ENCODE measurements around the gene NRK. TPM values are rescaled to one million over a fixed set of nuclear protein-coding genes. Genes with fewer than 3 reads are reported as not detected.

Gene NRK
- total RNA-seq, 1 experiment from 2014 or later: 0.73 TPM

GRCh38 chrX:105823092-105823455 is 735 bp downstream of the NRK start:
- H3K9me2 ChIP-seq (replicated peaks; ENCODE audit: low read length): no peaks in the 10 kb centered on the region
- no peak overlapping the region for H3K27ac ChIP-seq (ENCODE audit: low read length)
- intact Hi-C loops (cut with micrococcal nuclease): no loop called here
- POLR2A ChIA-PET (ENCODE audit: unreplicated experiment): no interaction called here
- no peaks in the 10 kb centered on the region for H3F3A ChIP-seq (ENCODE audit: low read length, unreplicated experiment)
- no peak overlapping the region for H3K4me2 ChIP-seq (ENCODE audit: low read length)
- TF ChIP-seq, protein P1, sequence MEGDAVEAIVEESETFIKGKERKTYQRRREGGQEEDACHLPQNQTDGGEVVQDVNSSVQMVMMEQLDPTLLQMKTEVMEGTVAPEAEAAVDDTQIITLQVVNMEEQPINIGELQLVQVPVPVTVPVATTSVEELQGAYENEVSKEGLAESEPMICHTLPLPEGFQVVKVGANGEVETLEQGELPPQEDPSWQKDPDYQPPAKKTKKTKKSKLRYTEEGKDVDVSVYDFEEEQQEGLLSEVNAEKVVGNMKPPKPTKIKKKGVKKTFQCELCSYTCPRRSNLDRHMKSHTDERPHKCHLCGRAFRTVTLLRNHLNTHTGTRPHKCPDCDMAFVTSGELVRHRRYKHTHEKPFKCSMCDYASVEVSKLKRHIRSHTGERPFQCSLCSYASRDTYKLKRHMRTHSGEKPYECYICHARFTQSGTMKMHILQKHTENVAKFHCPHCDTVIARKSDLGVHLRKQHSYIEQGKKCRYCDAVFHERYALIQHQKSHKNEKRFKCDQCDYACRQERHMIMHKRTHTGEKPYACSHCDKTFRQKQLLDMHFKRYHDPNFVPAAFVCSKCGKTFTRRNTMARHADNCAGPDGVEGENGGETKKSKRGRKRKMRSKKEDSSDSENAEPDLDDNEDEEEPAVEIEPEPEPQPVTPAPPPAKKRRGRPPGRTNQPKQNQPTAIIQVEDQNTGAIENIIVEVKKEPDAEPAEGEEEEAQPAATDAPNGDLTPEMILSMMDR (conservative IDR thresholded peaks at IDR 0.05; ENCODE audit: low read depth, low read length): no peak
- TF ChIP-seq EZH2phosphoT487 (IDR thresholded peaks at IDR 0.05; ENCODE audit: borderline replicate concordance, low read length) (no peak), EZH2 (IDR thresholded peaks at IDR 0.05; ENCODE audit: low read length, unreplicated experiment) (no peak)
- CTCF ChIA-PET: no interaction called here
- ATAC-seq: no peak
- H3K4me3 ChIP-seq (ENCODE audit: low read length): no peak overlapping the region
- no peaks in the 10 kb centered on the region for H3K4me1 ChIP-seq (ENCODE audit: insufficient read depth, low read length)
- H2AFZ ChIP-seq (ENCODE audit: low read length): no peak overlapping the region
- no peaks in the 10 kb centered on the region for H3K9me3 ChIP-seq (ENCODE audit: low read length)
- no peak for DNase-seq
- no peaks in the 10 kb centered on the region for H3K27me3 ChIP-seq (ENCODE audit: low read length)
- no peaks in the 10 kb centered on the region for H3K36me3 ChIP-seq (ENCODE audit: low read depth, low read length)
- no peak overlapping the region for H3K9ac ChIP-seq (ENCODE audit: low read length)
- H3K79me2 ChIP-seq (ENCODE audit: low read length): no peaks in the 10 kb centered on the region
- no TSS peak for BruUV-seq (replicated peaks)
- no peaks in the 10 kb centered on the region for H4K20me1 ChIP-seq (ENCODE audit: low read length)

- peak; percentile 16 for DNase-seq
- H3K27ac ChIP-seq (ENCODE audit: low read length): no peak overlapping the region
- intact Hi-C loops (cut with micrococcal nuclease): no loop called here
- no peak overlapping the region for H2AFZ ChIP-seq (ENCODE audit: low read length)
- ChIA-PET POLR2A (ENCODE audit: unreplicated experiment) (no interaction called here), CTCF (no interaction called here)
- H3K4me1 ChIP-seq (ENCODE audit: insufficient read depth, low read length): peaks cover 5% of the 10 kb centered on the region; the same call in 1 of the 2 replicates
- H3K9ac ChIP-seq (ENCODE audit: low read length): no peak overlapping the region
- TF ChIP-seq EZH2 (IDR thresholded peaks at IDR 0.05; ENCODE audit: low read length, unreplicated experiment) (no peak), EZH2phosphoT487 (IDR thresholded peaks at IDR 0.05; ENCODE audit: borderline replicate concordance, low read length) (no peak)
- TF ChIP-seq, protein P1 (conservative IDR thresholded peaks at IDR 0.05; ENCODE audit: low read depth, low read length): no peak
- no peaks in the 10 kb centered on the region for H3K36me3 ChIP-seq (ENCODE audit: low read depth, low read length)
- no peaks in the 10 kb centered on the region for H3K79me2 ChIP-seq (ENCODE audit: low read length)
- H3K4me3 ChIP-seq (ENCODE audit: low read length): no peak overlapping the region
- no peaks in the 10 kb centered on the region for H4K20me1 ChIP-seq (ENCODE audit: low read length)
- no peak overlapping the region for H3K4me2 ChIP-seq (ENCODE audit: low read length)
- H3K9me3 ChIP-seq (ENCODE audit: low read length): no peaks in the 10 kb centered on the region
- H3K9me2 ChIP-seq (replicated peaks; ENCODE audit: low read length): no peaks in the 10 kb centered on the region
- H3F3A ChIP-seq (ENCODE audit: low read length, unreplicated experiment): no peaks in the 10 kb centered on the region
- no peak for ATAC-seq
- no peaks in the 10 kb centered on the region for H3K27me3 ChIP-seq (ENCODE audit: low read length)
- no TSS peak for BruUV-seq (replicated peaks)
Measured at GRCh38 chrX:105829011-105829410, 6.7 kb downstream of the NRK start.

GRCh38 chrX:105837232-105837631 is 14.9 kb downstream of the NRK start:
- peaks cover 12% of the 10 kb centered on the region for H3K4me1 ChIP-seq (ENCODE audit: insufficient read depth, low read length)
- H3K79me2 ChIP-seq (ENCODE audit: low read length): no peaks in the 10 kb centered on the region
- BruUV-seq (replicated peaks): no TSS peak
- peak; percentile 90 for DNase-seq
- H3K9me2 ChIP-seq (replicated peaks; ENCODE audit: low read length): no peaks in the 10 kb centered on the region
- no peak overlapping the region for H3K27ac ChIP-seq (ENCODE audit: low read length)
- peak; percentile 97 for ATAC-seq
- ChIA-PET CTCF (no interaction called here), POLR2A (ENCODE audit: unreplicated experiment) (interaction anchor here (0.6 kb wide), 2 partner anchors 63 to 406 kb away, joined by 7 to 29 read pairs; no protein-coding TSS in a partner anchor)
- H3K36me3 ChIP-seq (ENCODE audit: low read depth, low read length): no peaks in the 10 kb centered on the region
- no peaks in the 10 kb centered on the region for H3K27me3 ChIP-seq (ENCODE audit: low read length)
- intact Hi-C loops (cut with micrococcal nuclease): loop anchor here (5.0 kb wide), 1 partner anchor 95 kb away; no protein-coding TSS in a partner anchor
- 0 out of 2 replicates have a peak overlapping the region, but pooled peaks have one; percentile 23 for H3K4me2 ChIP-seq (ENCODE audit: low read length)
- H4K20me1 ChIP-seq (ENCODE audit: low read length): no peaks in the 10 kb centered on the region
- TF ChIP-seq, protein P1 (conservative IDR thresholded peaks at IDR 0.05; ENCODE audit: low read depth, low read length): no peak
- TF ChIP-seq EZH2 (IDR thresholded peaks at IDR 0.05; ENCODE audit: low read length, unreplicated experiment): no peak
- TF ChIP-seq EZH2phosphoT487 (IDR thresholded peaks at IDR 0.05; ENCODE audit: borderline replicate concordance, low read length): no peak
- no peak overlapping the region for H3K9ac ChIP-seq (ENCODE audit: low read length)
- no peaks in the 10 kb centered on the region for H3F3A ChIP-seq (ENCODE audit: low read length, unreplicated experiment)
- no peaks in the 10 kb centered on the region for H3K9me3 ChIP-seq (ENCODE audit: low read length)
- no peak overlapping the region for H3K4me3 ChIP-seq (ENCODE audit: low read length)
- no peak overlapping the region for H2AFZ ChIP-seq (ENCODE audit: low read length)

All from PC-3 (cell line).